GM19452 (cell line): ENCODE data around the gene DAAM2.

Source experiments
- ATAC-seq: cut with Tn5 transposase; IDR thresholded peaks from one replicate; pipeline ENCODE4 v1.9.1; 2021; ENCODE audit not compliant: unreplicated experiment

The DAAM2 gene

DNA sequence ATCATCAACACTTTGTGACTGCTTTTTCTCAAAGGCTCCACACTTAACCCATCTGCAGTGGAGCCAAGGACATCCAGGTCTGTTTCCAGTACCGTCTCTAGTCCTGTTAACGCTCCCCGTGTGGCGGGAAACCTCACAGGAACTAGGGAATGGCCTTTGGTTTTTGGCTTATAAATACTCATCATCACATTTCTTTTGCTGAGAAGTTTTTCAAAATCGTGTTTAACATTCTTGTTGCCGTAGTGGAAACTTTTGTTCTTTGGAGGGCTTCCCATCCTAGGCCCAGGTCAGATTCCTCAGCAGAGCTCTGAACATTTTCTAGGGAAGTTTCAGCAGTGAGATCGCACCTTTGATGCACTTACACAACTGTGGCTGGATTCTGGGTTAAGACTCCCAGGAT lies 24.6 kb downstream of the DAAM2 start:
- ATAC-seq: no peak

DNA sequence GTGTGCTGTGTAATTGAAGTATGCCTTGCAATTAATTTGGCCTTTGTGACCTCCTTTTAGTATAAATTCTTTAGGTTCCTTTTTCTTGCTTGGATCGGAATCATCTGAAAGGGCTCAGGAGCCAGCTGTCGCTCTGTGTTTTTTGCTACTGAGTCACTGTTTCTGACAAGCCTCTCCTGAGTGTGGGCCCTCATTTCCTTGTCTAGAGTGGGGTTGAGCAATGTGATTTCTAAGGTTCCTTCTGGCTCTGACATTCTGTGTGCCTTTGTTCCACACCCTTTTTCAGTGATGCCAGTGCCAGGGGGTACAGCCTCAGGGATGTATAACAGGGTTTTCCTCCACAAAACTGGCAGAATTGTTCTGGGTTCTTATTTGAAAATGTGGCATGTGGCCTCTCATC lies 26.5 kb downstream of the DAAM2 start:
- ATAC-seq: no peak

DNA sequence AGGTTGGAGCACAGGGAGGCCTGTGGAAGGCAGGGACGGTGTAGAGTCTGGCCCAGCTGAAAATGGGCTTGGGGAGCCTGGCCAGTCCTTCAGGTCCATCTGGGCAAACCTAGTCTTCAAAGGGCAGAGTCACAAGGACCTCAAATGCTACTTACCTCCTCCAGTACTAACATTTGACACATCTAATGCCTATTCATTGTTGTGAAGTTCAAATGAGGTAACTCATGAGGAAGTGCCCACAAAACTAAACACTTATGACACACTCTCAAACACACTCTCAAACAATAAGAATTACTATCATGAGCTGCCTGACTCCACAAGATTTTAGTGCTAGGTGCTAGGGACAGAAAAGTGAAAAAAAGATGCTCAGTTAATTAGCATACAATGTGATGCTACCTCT lies 27.1 kb downstream of the DAAM2 start:
- no peak for ATAC-seq

DNA sequence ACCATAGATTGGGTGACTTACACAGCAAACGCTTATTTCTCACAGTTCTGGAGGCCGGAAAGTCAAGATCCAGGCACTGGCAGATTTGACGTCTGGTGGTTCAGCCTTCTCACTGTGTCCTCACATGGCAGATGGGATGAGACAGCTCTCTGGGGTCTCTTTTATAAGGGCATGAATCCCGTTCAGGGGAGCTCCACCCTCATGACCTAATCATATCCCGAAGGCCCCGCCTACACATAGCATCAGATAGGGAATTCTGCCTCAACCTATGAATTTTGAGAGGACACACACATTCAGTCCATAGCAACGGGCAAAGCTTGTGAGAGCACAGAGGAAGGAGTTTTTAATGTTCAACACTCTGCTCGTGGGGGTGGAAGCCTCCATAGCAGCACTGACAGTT lies 27.5 kb downstream of the DAAM2 start:
- ATAC-seq: no peak

DNA sequence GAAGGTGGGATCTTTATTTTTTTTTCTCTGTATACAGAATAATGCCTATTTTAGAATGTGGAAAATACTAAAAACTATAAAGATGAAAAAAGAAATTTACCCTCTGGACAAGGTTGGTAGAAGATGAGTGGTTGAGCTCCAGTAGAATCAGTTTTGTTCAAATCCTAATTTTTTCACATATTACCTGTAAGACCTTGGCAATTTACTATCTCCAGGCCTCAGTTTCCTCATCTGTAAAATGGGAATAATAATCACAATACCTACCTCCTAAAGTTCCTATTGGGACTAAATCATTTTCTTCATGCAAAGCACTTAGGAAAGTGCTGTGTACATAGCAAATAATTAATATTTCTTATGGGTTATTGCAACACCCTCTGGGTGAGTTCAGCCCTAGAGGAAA lies 28.4 kb downstream of the DAAM2 start:
- ATAC-seq: no peak

DNA sequence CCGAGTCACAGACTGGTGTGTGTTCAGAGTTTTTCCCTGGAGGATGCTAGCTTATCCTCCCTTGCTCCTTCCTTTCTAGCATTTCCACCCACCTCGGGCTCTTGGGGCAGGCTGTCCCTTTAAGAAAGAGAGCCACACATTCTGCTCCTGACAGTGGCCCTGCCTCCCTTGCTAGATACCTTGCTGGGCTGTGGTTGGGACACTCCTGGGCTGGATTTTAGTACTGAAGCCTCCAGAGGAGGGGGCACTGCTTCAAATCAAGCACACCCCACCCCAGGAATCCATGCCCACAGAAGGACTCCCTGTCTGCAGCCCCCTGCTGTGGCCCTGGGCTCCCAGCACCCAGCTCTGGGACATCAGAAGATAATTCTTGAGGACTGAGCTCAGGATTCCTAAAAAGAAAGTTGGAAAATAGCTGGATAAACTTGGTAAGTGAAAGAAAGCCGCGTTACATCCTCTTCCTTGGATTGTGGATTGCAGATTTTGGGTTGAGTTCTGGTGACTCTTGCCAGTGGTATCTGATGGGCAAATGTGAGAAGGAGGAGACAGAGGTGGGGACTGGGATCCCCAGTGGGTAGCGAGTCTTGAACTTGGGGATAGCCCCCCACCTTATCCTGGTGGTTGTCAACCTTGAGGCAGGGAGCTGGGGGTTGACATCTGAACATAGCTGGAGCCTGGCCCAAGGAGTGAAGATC lies 29.0 kb downstream of the DAAM2 start:
- no peak for ATAC-seq

DNA sequence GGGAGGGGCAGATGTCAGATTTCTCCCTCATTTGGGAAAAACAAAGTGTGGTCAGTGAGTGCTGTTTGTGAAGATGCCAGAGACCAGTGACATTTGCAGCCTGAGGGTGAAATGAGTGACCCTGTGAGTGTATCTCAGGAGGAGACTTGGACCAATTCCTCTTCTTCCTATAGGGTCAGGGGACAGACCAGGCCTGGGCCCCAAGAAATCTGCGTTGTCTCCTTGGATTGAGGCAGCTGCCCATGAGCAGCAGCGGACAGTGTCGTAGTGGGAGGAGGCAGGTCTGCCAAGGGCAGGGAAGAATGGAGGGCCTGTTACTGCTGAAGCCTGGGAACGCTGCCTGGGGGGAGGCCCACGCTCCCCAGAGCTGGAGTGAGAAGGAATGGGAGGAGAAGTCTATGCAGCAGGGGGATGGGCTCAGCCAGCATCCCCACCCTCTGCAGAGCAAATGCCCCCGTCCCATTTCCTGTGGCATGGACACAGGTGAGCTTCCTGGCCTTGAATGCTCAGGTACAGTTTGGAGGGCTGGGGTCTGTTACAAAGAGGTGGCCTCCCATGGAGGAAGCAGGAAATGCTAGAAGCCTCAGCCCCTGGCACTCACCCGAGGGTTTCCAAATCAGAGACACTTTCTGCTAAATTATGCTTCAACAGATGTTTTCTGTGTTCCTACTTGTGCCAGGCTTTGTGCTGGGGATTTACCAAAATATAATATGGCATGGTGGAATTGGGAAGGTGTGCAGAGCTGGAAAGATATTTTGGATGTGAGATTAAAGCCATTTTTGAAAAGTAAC lies 29.8 kb downstream of the DAAM2 start:
- ATAC-seq: no peak

DNA sequence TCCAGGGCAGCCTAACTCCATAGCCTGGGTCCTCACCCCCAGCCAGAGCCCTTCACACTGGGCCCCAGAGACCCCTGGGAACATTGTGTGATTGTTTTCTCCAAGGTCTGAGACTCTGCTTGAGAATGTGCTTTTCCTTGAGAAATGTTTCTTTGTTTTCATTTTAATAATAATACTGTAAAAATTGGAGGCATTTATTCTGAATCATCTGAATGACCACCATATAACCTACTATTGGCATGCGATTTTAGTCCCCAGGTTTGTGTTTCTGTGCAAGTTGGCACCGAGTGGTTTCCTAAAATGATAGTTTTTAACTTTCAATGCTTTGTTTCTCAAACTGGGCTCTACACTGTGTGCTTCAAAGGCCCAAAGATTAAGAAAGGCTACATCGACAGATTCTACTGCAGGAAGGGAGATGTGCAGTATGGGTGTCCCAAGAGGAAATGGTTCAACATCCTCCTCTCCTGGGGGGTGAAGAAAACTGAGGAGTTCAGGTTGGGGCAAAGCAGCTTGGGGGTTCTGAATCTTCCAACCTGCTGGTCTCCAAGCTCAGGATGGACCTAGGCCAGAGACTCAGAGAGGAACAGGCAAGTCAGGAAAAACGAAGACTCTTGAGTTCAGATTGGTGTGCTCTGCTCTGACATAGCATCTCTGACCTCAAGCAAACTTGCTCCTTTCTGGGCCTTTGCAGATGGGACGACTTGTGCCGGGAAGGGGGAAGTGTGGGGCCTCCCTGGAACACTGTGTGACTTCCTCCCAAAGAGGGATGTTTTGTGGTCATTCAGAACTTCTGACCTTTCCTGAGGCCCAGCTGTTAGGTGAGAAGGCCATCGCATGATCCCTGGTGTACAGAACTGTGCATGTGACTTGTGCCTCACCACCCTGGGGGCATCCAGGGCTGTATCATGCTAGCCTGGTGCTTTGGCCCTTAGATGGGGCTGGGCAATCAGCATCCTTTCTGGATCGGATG lies 31.0 kb downstream of the DAAM2 start:
- no peak for ATAC-seq

DNA sequence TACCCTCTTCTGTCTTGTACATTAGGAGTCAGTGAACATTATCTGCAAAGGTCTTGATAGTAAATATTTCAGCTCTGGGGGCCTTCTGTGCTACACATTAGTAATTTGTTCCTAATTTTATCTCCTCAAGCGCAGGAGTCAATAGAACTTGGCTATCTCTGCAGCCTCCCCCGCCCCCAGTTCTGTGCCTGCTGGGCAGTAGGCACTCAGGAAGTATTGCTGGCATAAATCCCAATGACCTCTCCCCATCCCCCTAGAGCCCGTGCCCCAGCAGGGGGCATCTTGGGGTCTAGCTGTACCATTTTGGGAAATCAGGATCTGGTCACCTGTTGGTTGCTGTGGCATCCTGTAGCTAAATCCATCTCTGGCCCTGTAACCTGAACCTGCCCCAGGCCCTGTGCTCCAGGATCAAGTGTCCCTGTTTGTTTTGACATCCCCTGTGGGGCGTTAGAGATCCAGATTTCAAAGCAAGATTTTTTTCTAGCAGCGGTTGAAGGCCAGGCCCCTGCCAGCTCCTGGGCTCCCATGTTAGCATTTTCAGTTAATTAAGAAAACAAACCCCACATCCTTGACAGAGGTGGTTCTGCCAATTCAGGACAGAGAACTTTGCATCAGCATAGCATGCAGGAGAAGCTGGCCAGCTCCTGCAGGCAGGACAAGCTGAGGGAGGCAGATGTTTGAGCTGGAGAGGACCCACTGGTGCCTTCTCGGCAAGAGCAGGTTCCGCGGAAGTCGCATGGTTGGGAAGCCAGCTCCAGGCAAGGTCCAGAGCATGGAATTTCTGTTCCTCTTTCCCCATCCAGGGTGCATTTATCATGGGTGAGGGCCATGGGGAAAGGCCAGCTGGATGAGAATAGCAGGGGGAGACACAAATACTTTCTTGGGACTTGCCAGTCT lies 32.1 kb downstream of the DAAM2 start:
- ATAC-seq: no peak

DNA sequence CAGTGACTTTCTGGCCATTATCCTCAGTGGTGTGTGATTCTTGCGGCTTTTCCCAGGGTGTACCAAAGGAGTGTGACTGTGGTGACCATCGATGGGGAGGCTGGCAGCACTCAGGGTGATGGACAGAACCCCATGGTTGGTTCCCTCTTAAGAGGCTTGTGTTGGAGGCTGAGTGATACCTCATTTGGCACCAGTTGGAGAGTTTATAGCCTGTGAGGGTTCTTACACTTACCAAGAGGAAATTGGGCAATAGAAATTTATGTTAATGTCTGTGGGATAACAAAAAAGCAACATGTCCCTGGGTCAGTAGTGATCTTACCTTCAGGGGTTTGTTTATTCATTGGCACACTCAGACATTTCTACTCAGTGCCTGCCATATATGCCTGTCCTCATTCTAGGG lies 37.2 kb downstream of the DAAM2 start:
- no peak for ATAC-seq

DNA sequence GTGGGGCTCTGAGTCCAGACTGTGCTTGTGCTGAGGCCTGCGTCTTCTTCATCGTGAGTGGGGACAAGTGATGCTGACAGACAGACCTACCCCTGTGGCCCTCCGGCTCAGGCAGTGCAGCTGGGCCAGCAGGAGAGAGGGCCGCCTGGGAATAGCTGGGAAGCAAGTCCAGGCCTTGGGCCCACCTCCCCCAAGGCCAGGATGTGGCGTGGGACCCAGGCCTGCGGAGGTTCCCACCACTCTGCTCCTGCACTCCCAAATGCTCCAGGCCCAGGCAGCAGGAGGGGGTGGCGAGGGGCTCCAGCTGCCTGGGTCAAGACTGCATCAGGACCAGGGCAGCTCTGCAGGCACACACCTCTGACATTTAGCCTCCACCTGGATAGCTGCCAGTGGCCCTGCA lies 38.3 kb downstream of the DAAM2 start:
- ATAC-seq: no peak

DNA sequence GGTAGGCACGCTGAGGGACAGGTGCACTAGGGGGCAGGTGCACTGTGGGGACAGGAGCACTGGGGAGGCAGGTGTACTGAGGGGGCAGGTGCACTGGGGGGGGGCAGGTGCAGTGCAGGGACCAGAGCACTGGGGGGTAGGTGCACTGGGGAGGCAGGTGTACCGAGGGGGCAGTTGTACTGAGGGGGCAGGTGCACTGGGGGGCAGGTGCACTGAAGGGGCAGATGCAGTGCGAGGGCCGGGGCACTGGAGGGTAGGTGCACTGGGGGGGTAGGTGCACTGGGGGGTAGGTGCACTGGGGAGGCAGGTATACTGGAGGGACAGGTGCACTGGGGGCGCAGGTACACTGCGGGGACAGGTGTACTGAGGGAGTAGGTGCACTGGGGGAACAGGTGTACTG lies 39.5 kb downstream of the DAAM2 start:
- ATAC-seq: no peak

DNA sequence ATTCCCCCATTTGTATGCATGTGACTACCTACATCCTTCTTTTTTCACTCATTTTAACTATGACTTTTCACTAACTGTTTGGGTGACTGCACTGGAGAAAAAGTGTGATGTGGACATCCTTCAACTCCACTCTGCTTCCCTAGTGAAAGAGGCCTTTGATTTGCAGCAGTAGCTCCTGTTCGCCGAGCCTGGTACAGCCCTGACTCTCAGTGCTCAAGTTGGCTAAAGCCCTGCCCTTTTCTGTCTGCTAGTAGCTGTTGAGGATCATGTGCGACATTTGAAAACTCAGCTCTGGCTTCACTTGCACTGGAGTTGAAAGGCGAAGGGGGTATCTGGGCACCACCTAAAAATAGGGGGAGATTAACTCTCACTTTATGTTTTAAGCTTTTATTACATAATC lies 42.1 kb downstream of the DAAM2 start:
- no peak for ATAC-seq

DNA sequence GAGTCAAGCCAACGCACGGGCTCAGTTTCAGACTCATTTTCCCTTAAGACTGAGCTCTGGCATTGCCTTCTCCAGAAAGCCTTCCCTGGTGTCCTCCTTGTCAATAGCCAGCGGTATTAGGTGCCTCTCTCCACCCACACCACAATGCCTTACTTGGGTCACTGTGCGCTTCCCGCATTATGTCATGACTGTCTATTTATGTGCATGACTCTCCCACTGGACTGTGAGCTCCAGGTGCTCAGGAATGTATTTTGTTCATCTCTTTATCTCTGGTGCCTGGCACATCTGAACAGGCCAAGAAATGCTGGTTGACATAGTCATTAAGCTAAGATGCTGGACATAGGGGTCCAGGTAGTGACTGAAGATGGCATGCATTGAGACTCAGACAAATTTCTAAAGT lies 42.7 kb downstream of the DAAM2 start:
- no peak for ATAC-seq

DNA sequence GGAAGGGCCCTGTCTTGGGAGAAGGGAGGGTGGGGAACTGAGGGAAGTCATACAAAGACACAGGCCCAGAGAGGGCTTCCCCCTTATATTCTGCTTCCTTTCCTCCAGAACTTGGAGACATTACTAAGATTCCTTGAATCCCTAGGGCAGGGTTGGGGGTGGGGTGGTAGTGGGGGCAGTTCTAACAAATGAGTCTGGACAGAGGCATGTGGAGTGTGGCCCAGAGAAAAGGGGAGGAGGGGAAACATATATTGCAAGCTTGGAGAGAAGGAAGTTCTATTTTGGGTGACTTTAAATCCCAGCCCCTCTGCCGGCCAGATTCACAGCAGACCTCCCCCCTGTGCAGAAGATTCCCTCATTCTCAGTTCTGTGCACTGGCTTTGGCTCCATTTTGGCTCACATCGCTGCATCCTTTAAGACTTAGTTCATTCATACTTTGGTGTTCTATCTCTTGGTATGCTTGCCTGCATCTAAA lies 43.7 kb downstream of the DAAM2 start:
- no peak for ATAC-seq

DNA sequence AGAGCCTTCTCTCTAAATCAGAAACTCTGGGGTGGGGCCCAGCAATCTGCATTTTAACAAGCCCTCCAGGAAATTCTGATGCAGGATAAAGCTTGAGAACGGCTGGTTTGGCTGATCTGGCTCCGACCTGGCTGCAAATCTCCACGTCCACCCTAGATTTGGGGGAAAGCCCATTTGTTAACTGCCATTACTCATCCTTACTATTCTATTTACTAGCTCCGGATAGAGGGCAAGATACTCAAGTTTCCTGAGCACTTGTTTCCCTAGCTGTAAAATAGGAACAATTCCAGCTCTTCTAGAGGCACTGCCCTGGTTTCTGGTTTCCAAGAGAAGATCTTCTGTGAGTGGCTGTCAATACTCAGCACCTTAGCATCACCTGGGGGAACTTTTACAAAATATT lies 44.4 kb downstream of the DAAM2 start:
- no peak for ATAC-seq

DNA sequence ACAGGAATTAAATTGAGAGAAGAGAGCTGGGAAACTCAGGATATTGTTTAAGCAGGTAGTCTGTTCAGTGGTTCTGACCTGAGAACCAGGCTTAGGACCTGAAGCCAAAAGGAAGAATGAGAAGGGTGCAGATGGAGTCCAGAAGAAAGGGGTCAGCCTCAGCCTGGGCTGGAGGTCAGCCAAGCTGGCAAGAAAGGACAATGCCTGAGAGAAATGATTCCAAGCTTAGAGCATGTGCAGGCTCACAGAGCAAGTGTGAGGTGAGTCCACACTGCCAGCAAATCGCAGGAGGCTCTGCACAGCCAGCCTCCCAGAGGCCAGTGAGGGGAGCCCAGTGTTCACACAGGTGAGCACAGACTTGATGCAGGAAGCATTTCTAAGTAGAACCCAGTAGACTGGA lies 47.3 kb downstream of the DAAM2 start:
- no peak for ATAC-seq

DNA sequence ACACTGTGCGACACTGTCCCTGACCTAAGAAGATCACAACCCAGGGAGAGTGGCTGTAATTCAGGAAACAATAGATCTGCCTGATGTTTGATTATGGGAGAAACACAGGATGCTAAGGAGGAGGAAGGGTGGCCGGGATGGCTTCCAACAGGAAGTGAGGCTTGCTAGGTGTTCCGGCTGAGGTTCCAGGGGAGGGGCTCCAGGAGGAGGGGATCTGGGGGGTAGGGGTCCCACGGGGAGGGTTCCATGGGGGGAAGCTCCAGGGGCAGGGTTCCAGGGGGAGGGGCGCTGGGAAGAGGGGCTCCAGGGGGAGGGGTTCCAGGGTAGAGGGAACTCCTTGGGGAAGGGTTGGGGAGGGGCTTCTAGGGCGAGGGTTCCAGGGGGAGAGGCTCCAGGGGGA lies 48.6 kb downstream of the DAAM2 start:
- ATAC-seq: no peak

DNA sequence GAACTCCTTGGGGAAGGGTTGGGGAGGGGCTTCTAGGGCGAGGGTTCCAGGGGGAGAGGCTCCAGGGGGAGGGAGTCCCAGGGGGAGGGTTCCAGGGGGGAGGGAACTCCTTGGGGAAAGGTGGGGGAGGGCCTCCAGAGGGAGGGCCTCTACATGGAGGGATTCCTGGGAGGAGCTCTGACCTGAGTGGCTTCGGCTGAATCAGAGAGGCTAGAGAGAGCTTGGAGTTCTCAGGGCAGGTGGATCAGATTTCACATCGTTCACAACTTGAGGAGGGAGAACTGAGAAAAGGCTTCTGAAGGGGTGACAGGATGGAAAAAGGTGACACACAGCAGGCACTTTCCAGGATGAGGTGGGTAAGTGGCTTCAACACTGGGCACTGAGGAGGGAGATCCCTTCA lies 49.1 kb downstream of the DAAM2 start:
- ATAC-seq: no peak

DNA sequence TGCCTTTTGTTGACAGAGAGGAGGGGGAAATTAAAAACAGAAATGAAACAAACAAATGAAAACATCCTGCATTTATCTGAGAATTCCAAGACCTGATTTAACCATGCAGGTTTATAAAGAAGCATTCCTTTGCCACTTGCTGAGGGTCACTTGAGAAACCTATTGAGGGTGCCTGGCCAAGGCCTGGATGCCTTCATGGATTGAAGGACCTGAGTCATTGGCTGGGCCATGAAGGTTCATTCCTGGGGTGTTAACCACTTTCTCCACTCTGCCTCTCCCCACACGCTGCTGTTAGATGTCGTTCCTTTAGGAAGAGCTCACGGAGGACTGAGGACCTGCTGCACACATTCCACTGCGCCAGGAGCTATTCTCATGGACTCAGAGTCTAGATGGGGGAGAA lies 49.7 kb downstream of the DAAM2 start:
- ATAC-seq: no peak
